GM18498 (cell line): ENCODE results near the gene KCNJ13.
"Not testable (repeated sequence)": the region's sequence is repeated elsewhere in the genome, so short reads cannot be mapped to it uniquely, and the experiment has no call there.

Experiments
- ATAC-seq: cut with Tn5 transposase; IDR thresholded peaks from one replicate; pipeline ENCODE4 v1.9.1; 2021; ENCODE audit warnings: mild to moderate bottlenecking, moderate library complexity; ENCODE audit not compliant: unreplicated experiment

Gene KCNJ13

GRCh38 chr2:232770207-232770606 is 6.2 kb downstream of the KCNJ13 start:
- no peak for ATAC-seq

GRCh38 chr2:232767866-232768265 is 8.5 kb downstream of the KCNJ13 start:
- no peak for ATAC-seq

GRCh38 chr2:232761301-232761907 is 15.0 kb downstream of the KCNJ13 start:
- ATAC-seq: no peak

- ATAC-seq: no peak
Measured at GRCh38 chr2:232757905-232758304, 18.5 kb downstream of the KCNJ13 start.

DNA sequence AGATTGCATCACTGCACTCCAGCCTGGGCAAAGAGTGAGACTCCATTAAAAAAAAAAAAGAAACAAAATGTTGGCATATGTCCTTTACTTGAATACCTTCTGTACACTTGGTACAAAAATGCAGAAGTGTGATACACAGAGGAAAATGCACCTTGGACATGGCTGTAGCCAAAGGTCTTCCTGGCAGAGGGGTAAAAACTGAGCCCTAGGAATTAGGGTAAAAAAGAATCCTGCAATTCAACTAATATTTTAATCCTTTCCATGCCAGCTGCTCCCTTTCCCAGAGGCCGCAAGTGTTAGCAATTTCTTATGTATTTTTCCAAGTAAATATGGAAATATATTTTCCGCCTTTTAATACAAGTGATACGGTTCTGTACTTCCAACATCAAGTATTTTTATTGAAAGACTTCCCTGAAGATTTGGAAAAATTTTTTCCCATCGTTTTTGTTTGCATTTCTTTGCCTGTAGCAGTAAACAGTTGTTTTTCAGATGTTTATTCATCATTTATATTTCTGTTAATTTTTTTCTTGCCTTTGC is 26.2 kb downstream of the KCNJ13 start:
- no peak for ATAC-seq

DNA sequence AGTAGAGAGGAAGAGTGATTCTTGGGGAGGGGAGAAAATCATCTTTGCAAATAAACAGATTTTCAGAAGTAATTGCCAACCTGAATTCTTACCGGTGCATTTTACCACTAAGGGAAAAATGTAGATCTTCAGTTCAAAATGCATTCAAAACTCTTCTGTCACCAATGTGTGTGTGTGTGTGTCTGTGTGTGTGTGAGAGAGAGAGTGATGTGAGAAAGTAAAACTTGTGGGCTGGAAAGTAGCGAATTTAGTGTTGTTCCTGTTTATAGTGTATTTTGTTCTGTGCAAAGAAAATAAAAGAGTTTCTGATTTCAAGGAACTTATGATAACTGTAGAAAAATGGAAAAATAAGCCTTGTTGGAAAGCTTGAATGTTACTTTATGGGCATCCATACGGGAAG is 27.0 kb downstream of the KCNJ13 start:
- ATAC-seq: no peak

DNA sequence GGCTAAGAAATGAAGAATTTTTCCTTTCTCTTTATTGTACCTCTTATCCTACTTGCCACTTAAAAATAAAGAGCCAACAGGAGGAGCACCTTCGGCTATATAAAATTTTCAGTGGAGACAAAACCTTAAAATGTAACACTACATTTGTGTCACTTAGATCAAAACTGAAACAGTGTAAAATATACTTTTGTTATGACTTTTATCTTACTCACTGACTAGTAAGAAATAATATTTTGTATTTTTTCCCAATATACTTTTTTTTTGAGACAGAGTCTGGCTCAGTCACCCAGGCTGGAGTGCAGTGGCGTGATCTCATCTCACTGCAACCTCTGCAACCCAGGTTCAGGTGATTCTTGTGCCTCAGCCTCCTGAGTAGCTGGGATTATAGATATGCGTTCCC is 28.3 kb downstream of the KCNJ13 start:
- ATAC-seq: no peak

GRCh38 chr2:232744963-232745362 is 31.4 kb downstream of the KCNJ13 start:
- ATAC-seq: no peak

GRCh38 chr2:232741972-232742371 is 34.4 kb downstream of the KCNJ13 start:
- no peak for ATAC-seq

- ATAC-seq: no peak
Measured at GRCh38 chr2:232741294-232741693, 35.1 kb downstream of the KCNJ13 start.

DNA sequence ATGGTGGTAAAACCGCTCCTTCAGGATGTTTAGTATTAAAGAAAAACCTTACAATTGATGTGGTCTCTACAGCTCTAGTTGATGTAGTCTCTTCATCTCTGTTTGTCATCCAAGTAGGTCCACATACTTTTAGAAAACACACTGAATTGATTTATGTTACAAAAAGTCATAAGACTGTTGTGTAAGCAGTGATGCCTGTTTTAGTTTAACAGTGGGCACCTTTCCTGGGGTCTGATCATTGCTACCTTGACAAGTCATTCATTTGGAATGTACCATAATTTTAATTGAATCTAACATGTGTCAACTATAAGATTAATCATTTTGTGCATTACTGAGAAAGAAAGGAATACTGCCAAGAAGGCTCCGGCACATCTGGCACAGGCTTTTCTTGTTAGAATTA is 44.9 kb downstream of the KCNJ13 start:
- ATAC-seq: no peak

DNA sequence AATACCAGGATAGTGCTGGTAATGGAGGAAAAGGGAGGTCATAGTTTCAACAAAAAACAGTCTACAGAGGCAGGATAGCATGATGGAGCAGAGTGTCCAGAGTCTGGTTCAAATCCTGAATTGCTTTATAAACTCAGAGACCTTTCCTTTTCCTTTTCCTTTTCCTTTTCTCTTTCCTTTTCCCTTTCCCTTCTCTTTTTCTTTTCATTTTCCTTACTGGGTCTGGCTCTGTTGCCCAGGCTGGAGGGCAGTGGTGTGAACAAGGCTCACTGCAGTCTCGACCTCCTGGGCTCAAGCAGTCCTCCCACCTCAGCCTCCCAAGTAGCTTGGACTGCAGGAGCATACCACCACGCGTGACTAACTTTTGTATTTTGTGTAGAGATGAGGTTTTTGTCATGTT is 47.6 kb downstream of the KCNJ13 start:
- no peak for ATAC-seq

GRCh38 chr2:232723027-232723426 is 53.3 kb downstream of the KCNJ13 start:
- ATAC-seq: no peak

GRCh38 chr2:232721882-232722281 is 54.5 kb downstream of the KCNJ13 start:
- no peak for ATAC-seq

- no peak for ATAC-seq
Measured at GRCh38 chr2:232721261-232721660, 55.1 kb downstream of the KCNJ13 start.

GRCh38 chr2:232720056-232720455 is 56.3 kb downstream of the KCNJ13 start:
- not testable (repeated sequence) for ATAC-seq
